CD4-positive, alpha-beta T cell treated with Interleukin-17A for 4 hours (primary cell): Measurements from ENCODE around the gene CPNE5.

ENCODE experiments used
- DNase-seq: peaks from one replicate; pipeline ENCODE4 v3.0.0-alpha.2; 2020; ENCODE audit warnings: mixed read lengths

CPNE5 gene

DNA sequence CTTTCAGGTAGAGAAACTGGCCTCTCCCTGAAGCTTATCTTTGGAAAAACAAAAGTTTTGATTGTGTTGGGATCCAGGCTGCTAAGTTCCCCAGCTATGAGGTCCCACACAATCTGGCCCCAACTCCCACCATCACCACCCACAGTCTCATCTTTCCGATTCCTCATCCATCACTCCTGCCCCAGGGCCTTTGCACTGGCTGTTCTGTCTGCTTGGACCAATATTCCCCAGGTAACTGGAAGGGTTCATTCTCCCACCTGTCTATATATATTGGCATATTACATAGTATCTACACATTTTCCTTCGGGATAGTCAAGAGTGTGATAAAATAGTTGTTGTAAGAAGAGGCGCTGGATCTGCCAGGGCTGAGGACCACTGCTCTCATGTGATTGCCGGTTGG lies 52.0 kb downstream of the CPNE5 start:
- DNase-seq = no peak

GRCh38 chr6:36786055-36786675 lies 53.1 kb downstream of the CPNE5 start:
- DNase-seq = no peak

DNA sequence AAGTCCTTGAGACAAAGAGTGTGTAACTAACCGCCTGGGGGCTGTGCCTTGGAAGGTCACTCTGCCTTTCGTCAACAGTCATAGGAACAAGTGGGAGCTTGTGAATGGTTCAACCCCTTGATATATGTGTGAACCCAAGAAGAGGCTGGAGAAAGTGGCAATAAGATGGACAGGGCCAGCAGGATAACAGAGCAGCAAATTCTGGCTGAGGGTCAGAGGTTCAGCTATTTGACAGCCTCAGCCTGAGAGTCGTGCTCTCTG lies 54.9 kb downstream of the CPNE5 start:
- DNase-seq = no peak

- no peak for DNase-seq
These were observed 55.5 kb downstream of the CPNE5 start for GRCh38 chr6:36783603-36784375.

DNA sequence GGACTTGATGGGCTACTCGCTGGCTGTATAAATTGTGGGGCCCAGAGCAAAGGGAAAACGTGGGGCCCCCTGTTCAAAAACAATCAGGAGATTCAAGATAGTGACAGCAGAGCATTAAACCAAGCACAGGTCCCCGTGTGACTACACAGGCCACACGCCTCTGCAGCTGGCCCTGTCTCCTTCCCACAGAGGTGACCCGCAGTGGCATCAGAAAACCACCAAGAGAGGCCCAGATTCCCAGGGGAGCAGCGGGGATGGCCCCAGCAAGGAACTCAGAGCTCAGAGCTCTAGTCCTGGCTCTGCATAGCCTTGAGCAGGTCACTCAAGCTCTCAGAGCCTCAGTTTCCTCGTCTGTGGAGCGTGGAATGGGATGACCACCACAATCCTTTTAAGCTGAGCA lies 57.6 kb downstream of the CPNE5 start:
- no peak for DNase-seq

GRCh38 chr6:36780442-36781177 lies 58.6 kb downstream of the CPNE5 start:
- no peak for DNase-seq

GRCh38 chr6:36779227-36779626 lies 60.0 kb downstream of the CPNE5 start:
- no peak for DNase-seq

- DNase-seq = no peak
These were observed 61.4 kb downstream of the CPNE5 start for GRCh38 chr6:36777801-36778200.

DNA sequence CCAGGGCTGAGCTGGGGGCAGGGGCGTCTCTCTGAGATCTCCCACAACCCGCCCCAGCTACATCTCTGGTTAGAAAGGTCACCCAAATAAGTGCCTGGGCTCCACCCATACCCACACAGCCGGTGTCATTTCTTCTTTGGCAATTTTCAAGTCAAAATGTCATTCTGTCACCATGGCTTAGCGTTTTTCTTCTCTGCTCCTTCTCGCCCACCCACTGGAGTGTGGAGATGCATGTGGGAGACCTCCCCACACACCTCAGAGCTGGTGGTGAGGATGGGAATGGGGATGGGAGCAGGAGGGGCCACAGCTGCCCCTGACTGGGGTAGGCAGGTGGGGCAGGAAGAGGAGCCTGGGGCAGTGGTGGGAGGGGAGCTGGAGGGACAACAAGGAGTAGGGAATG lies 63.1 kb downstream of the CPNE5 start:
- no peak for DNase-seq

- DNase-seq = no peak
These were observed 64.9 kb downstream of the CPNE5 start for GRCh38 chr6:36774331-36774730.

DNA sequence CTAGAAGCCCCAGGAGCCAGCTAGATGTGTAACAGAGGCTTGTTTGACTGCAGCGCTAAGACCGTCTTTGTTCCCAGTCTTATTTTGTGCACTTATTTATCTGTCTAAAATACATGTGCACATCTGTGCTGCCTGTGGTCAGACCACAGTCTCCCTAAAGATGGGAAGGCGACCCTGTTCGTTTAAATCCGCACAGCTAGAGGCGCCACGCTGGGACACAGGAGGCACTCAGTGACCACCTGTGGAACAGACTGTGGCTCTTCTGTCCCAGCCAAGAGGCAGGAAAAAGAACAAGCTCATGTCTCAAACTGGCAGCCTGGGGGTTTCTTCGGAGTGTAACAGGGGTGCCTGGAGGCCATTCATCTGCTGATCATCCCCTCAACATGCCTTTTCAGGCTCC lies 66.8 kb downstream of the CPNE5 start:
- no peak for DNase-seq

- DNase-seq = no peak
These were observed 68.1 kb downstream of the CPNE5 start for GRCh38 chr6:36771145-36771544.

DNA sequence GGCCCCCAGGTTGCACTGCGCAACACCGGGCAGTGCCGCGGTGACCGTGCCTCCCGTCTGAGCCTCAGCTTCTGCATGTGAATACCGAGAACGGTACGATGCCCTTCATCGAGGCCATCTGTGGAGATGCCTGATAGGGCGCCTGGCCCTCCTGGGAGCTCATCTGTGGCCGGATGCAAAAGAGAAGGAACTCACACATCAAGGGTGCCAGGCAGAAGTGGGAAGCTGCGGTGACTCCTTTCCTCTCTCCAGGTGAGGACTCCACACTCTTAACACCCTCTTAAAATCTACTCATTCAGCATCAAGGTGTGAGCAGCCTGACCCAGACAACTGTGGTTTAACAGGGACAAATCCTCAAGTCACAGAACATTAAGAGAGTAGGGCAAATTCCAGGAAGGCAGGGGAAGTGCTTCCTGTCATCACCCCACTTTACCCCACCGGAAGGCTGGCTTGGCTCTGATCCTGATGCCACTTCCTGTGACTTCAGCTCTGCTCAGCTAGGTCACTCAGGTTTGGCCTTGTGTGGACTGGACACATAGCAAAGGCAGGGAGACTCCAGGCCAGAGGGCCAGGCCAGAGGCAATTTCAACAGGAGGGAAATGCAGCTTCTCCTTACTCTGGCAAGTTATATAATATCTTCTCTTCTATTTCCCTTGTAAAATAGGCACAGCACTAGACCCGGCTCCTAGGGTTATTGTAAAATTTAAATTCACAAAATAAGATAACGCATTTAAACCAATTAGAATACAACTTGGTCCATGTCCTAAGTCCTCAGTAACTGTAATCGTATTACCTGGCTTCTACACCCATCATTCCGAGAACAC lies 69.4 kb downstream of the CPNE5 start:
- DNase-seq = peak; percentile 40

DNA sequence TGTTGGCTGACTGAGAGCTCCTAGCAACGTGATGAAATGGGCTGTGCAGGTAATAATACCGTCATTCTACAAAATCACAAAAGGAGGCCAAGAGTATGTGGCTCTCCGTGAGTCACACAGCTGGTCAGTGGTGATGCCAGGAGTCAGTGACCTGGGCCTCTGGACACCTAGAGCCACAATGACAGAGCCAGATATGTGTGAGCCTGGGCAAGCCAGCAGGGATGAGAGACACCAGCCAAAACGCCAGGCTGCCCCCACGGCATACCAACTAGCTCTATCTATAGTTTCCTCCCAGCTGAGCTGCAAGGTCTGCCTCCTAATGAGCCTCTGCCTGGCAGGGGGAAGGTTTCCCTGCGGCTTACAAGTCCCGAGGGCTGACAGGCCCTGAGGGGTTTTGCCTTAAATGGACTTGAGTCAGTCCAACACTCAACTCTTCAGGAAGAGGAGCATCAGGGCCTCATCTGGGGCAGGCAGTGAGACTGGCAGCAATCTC lies 70.0 kb downstream of the CPNE5 start:
- DNase-seq = peak; percentile 23

DNA sequence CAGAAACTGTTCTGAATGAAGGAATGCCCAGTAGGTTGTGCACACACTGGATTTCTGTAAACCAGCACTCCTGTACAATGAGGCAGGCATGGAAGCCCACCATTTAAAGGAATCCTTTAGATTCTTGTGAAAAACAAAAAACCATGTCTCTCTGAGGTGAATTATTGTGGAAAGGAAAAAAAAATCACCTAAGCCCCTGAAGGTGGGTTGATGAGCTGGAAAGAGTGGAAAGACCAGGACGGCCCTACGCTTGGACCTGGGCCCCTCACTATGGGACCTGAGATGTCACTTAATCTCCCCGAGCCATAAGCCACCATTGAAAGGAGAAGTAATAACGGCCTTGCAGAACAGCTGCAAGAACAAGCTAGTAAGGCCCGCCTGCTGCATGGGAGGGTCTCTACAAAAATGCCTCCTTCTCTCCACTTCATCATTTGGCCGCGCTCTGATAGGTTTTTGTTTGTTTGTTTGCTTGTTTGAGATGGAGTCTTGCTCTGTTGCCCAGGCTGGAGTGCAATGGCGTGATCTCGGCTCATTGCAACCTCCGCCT lies 72.8 kb downstream of the CPNE5 start:
- DNase-seq = no peak

DNA sequence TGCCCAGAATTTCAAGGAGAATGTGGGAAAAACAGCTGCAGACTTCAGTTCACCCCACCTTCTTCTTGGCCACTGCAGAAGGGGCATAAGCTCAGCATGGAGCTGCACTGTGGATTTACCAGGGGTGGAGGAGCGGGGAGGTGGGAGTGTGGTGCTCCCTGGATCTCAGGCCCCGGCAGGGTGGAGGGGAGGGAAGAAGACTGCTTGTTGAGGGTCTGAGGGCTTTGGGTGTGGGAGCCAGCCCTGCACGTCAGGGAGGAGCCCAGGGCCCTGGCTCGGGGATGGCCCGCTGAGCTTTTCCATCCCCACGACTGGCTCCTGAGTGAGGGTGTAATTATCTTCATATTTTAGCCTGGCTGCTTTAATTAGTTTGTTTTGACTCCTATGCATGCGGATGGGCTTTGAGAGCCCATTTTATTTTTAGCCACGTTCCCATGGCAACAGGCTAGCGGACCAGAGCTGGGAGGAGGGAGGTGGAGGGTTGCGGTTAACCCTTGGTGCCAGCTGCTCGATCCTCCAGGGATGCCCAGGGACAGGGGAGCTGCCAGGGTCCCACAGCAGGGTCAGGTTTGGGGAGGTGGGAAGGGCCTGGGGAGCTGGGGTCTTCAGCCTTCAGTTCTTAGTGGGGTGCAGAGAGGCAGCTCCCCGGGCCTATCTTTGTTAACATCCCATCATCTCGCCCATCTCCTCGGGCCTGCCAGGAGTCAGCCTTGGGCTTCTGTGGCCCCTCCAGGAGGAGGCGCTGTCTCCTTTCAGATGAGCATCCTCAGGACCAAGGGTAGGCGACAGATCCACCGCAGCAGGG lies 73.4 kb downstream of the CPNE5 start:
- DNase-seq = peak; percentile 87

GRCh38 chr6:36765190-36765589 lies 74.1 kb downstream of the CPNE5 start:
- no peak for DNase-seq

DNA sequence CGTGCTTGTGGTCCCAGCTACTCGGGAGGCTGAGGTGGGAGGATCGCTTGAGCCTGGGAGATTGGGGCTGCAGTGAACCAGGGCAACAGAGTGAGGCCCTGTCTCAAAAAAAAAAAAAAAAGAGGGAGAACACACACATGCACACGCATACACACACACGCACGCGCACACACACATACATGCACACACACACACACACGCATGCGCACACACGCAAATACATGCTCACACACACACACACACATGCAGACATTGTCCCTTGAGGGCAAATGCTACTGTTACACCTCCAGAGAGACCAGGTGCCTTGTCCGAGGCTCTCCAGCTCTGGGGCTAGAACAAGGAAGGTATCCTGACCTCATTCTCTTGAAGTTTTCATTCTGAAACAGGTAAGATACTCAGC lies 77.1 kb downstream of the CPNE5 start:
- no peak for DNase-seq

DNA sequence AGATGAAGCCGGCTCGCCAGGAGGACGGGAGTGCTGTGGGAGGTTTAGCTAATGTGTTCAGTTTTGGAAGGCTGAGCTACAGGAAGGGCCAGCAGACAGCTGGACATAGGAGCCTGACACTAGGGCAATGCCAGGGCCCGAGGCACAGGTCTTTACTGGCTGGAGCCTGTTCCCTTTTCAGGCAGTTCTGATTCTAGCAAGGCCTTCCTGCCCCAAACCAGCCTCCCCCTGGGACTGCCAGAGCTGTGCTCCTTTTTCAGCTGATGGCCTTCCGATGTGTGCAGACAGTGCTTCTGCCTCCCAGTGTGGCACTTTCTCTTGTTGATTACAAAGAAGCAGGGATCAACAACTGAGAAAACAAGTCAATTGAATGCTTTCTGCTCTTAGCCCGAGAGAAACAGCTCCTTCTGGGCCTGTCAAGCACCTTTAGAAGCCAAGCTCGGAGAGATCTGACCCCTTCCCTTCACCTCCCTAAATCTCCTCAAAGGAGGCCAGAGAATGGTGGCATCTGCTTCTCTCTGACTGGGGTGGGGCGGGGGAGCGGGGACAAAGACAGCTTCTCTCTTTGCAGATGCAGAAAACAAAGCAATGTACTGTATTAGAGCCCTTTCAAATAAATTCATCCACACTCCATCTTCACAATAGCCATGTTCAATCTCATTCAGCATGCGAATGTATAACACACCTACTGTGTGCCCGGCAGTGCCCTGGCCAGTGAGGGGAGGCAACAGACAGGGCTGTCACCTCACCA lies 78.4 kb downstream of the CPNE5 start:
- no peak for DNase-seq

- DNase-seq = peak; percentile 88
These were observed 80.0 kb downstream of the CPNE5 start for GRCh38 chr6:36759148-36759759.
